Naive thymus-derived CD4-positive, alpha-beta T cell (primary cell): ENCODE measurements around the gene GMDS. TPM values are rescaled to one million over a fixed set of nuclear protein-coding genes. Genes with fewer than 3 reads are reported as not detected.

Source experiments
- ATAC-seq: fragments of 150-1000 bp; cut with Tn5 transposase; 2 replicates; pipeline ENCODE4 v1.10.0; 2021; ENCODE audit warnings: mild to moderate bottlenecking, moderate library complexity
- CTCF ChIA-PET: fragments of 350-600 bp; sonication (Branson Sonifier 250); formaldehyde crosslinking; loops from one replicate; lab custom pipeline; 2021; ENCODE audit warnings: antibody characterized with exemption; lab: Charles Lee
- POLR2A ChIA-PET: fragments of 350-600 bp; sonication (Branson Sonifier 250); formaldehyde crosslinking; loops from one replicate; lab custom pipeline; 2021; ENCODE audit warnings: antibody characterized with exemption, inconsistent platforms; lab: Charles Lee
- DNase-seq, 9 donors: peaks; one replicate each; pipeline versions ENCODE4 v3.0.0 to v3.0.0-alpha.2; 2020 to 2022; ENCODE audit warnings: mixed read lengths in 1 of 9
- H3K27ac ChIP-seq: one replicate; pipeline ENCODE4 v1.7.0; 2013; ENCODE audit warnings: mild to moderate bottlenecking, low read depth, low read length, moderate library complexity
- H3K27me3 ChIP-seq, 2 donors: one replicate each; pipeline ENCODE4 v1.7.0; 2013; ENCODE audit warnings: low read length in 2 of 2, mild to moderate bottlenecking in 2 of 2, moderate library complexity in 2 of 2; ENCODE audit not compliant: control insufficient read depth in 2 of 2, insufficient read depth in 2 of 2
- H3K36me3 ChIP-seq, 3 experiments: 1 replicate in 2 of 3; 2 replicates in 1 of 3; pipeline ENCODE4 v1.7.0; 2013; ENCODE audit warnings: low read length in 3 of 3, mild to moderate bottlenecking in 3 of 3, moderate library complexity in 1 of 3; ENCODE audit not compliant: insufficient read depth in 3 of 3, control insufficient read depth in 2 of 3
- H3K4me1 ChIP-seq, 2 donors: one replicate each; pipeline ENCODE4 v1.7.0; 2013; ENCODE audit warnings: low read length in 2 of 2, mild to moderate bottlenecking in 2 of 2, moderate library complexity in 1 of 2; ENCODE audit not compliant: control insufficient read depth in 2 of 2, insufficient read depth in 2 of 2
- H3K4me3 ChIP-seq: 2 replicates; pipeline ENCODE4 v1.7.0; 2013; ENCODE audit warnings: mild to moderate bottlenecking, low read length
- H3K9me3 ChIP-seq, 3 experiments: 1 replicate in 2 of 3; 2 replicates in 1 of 3; pipeline ENCODE4 v1.7.0; 2013; ENCODE audit warnings: low read length in 3 of 3; ENCODE audit not compliant: control insufficient read depth in 2 of 3
- H3K27ac Mint-ChIP-seq, 9 donors: one replicate each; pipeline ENCODE4 v1.8.0; 2020 to 2022; ENCODE audit warnings: mixed read lengths in 9 of 9, mild to moderate bottlenecking in 8 of 9, moderate library complexity in 5 of 9, inconsistent platforms in 2 of 9
- H3K27me3 Mint-ChIP-seq, 5 donors: one replicate each; pipeline ENCODE4 v1.8.0; 2021 to 2022; ENCODE audit warnings: mixed read lengths in 5 of 5, mild to moderate bottlenecking in 1 of 5
- H3K36me3 Mint-ChIP-seq, 5 donors: one replicate each; pipeline ENCODE4 v1.8.0; 2020 to 2022; ENCODE audit warnings: mixed read lengths in 5 of 5, mild to moderate bottlenecking in 3 of 5, inconsistent platforms in 1 of 5
- H3K4me1 Mint-ChIP-seq, 7 donors: one replicate each; pipeline ENCODE4 v1.8.0; 2020 to 2022; ENCODE audit warnings: mixed read lengths in 7 of 7, mild to moderate bottlenecking in 3 of 7, inconsistent platforms in 1 of 7
- H3K4me3 Mint-ChIP-seq, 10 donors: one replicate each; pipeline ENCODE4 v1.8.0; 2020 to 2022; ENCODE audit warnings: mild to moderate bottlenecking in 10 of 10, mixed read lengths in 10 of 10, moderate library complexity in 6 of 10, inconsistent platforms in 2 of 10
- H3K9me3 Mint-ChIP-seq, 11 donors: one replicate each; pipeline ENCODE4 v1.8.0; 2020 to 2022; ENCODE audit warnings: mixed read lengths in 11 of 11, mild to moderate bottlenecking in 4 of 11, inconsistent platforms in 1 of 11, moderate library complexity in 1 of 11
- intact Hi-C, 2 donors: fragments of 100-400 bp; cut with micrococcal nuclease; formaldehyde crosslinking; loops; one replicate each; pipeline ENCODE4 v1.15.1; 2023
- polyA plus RNA-seq, 2 donors: library from polyadenylated mRNA; unstranded; fragments of 300-500 nt; fragmentation: Illumina TruSeq; gene quantifications; one replicate each; pipeline ENCODE4 v1.2.3, GENCODE V29; 2021
- total RNA-seq, 6 experiments: library from RNA in 5 of 6; stranded (reverse) in 5 of 6; gene quantifications; 1 replicate in 5 of 6; 2 replicates in 1 of 6; pipeline ENCODE4 v1.2.3 and lab custom pipeline; 2021 to 2026

Gene GMDS
- total and polyA plus RNA-seq, 7 experiments from 2014 or later: 12.7 to 33.9 (median 18.3) TPM

DNA sequence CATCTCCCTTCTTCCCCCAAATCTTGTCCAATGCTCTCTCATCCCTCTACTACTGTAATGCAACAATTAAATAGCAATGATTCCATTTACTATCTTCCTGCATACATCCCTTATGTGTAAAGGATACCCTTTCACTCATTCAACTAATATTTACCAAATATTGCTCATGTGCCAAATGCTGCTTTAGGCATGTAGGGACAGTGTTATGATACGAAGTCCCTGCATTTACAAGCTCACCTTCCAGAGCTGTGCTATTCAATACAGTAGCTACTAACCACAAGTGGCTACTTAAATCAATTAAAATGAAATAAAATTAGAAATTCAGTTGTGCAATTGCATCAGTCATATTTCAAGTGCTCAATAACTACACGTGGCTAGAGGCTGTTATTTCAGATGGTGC is 41.1 kb downstream of the GMDS start:
- Histone ChIP-seq H3K4me1 (no peaks in the 10 kb centered on the region), H3K27ac (no peak overlapping the region), H3K4me3 (no peak overlapping the region), H3K27me3 (no peaks in the 10 kb centered on the region), H3K36me3 (no peaks in the 10 kb centered on the region), H3K9me3 (no peaks in the 10 kb centered on the region)
- peaks cover 0 to 6% (median 0%) of the 10 kb centered on the region in 7 donors for H3K4me1 Mint-ChIP-seq
- H3K4me3 Mint-ChIP-seq: no peak overlapping the region
- ChIA-PET CTCF (no interaction called here), POLR2A (no interaction called here)
- ATAC-seq: no peak
- H3K27ac Mint-ChIP-seq: no peak overlapping the region
- no peaks in the 10 kb centered on the region for H3K36me3 Mint-ChIP-seq
- intact Hi-C loops: no loop called here
- H3K9me3 Mint-ChIP-seq: no peaks in the 10 kb centered on the region
- no peaks in the 10 kb centered on the region for H3K27me3 Mint-ChIP-seq
- DNase-seq: no peak

DNA sequence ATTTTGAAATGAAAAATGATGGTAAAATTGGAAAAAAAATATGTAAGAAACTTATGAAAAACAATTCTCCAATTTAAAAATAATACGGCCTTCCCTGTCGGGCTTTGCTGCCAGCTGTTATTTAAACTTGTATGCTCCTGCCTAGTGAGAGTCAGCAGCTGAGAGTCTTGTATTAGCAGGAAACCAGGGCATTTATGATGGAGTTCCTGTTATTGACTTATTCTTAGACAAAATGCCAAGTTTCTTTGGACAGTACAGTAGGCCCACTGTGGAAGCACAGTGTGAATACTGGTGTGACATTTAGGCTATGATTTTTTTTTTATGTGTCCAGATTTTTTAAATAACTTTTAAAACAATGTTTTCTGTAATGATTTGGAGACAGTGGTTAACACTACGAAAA is 42.1 kb downstream of the GMDS start:
- no peak overlapping the region for H3K4me3 ChIP-seq
- H3K36me3 Mint-ChIP-seq: no peaks in the 10 kb centered on the region
- no peak for ATAC-seq
- H3K4me1 ChIP-seq: no peaks in the 10 kb centered on the region
- ChIA-PET CTCF (no interaction called here), POLR2A (no interaction called here)
- H3K36me3 ChIP-seq: no peaks in the 10 kb centered on the region
- H3K27ac ChIP-seq: no peak overlapping the region
- peaks cover 0 to 4% (median 0%) of the 10 kb centered on the region in 5 donors for H3K27me3 Mint-ChIP-seq
- H3K9me3 ChIP-seq: no peaks in the 10 kb centered on the region
- no peaks in the 10 kb centered on the region for H3K9me3 Mint-ChIP-seq
- no peaks in the 10 kb centered on the region for H3K27me3 ChIP-seq
- intact Hi-C loops: no loop called here
- H3K4me3 Mint-ChIP-seq: no peak overlapping the region
- H3K4me1 Mint-ChIP-seq: peaks cover 0 to 6% (median 0%) of the 10 kb centered on the region in 7 donors
- DNase-seq: no peak
- H3K27ac Mint-ChIP-seq: no peak overlapping the region

DNA sequence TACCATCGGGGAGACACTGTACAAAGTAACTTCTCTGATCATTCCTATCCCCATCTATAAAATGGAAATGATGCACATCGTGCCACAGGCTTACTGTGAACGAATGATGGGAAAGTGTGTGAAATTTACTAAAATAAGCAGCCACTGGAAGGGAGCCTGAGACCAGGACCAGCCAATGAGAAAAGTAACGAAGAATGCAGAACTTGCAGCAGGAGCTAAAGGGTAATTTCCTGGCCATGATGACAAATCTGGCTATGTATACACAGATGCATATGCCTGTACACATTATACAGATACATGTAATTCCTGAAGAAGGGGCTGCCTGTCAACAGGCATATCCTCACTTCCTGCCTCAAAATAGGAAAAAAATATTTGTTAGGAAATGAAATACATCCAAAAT is 47.4 kb downstream of the GMDS start:
- intact Hi-C loops: loop anchor here (2.0 to 10.0 kb wide), 3 partner anchors 93 to 303 kb away; no protein-coding TSS in a partner anchor
- ChIA-PET POLR2A (no interaction called here), CTCF (interaction anchor here (0.9 kb wide), 1 partner anchor 94 kb away, joined by 3 read pairs; no protein-coding TSS in a partner anchor)
- Mint-ChIP-seq H3K36me3 (peaks cover 0 to 2% (median 0%) of the 10 kb centered on the region in 5 donors), H3K4me3 (no peak overlapping the region), H3K27ac (no peak overlapping the region), H3K27me3 (peaks cover 0 to 10% (median 0%) of the 10 kb centered on the region in 5 donors), H3K9me3 (no peaks in the 10 kb centered on the region), H3K4me1 (peaks cover 0 to 4% (median 0%) of the 10 kb centered on the region in 7 donors)
- Histone ChIP-seq H3K4me3 (no peak overlapping the region), H3K27me3 (no peaks in the 10 kb centered on the region), H3K9me3 (no peaks in the 10 kb centered on the region), H3K27ac (no peak overlapping the region), H3K36me3 (no peaks in the 10 kb centered on the region), H3K4me1 (no peaks in the 10 kb centered on the region)
- ATAC-seq (no peak), DNase-seq (no peak)

DNA sequence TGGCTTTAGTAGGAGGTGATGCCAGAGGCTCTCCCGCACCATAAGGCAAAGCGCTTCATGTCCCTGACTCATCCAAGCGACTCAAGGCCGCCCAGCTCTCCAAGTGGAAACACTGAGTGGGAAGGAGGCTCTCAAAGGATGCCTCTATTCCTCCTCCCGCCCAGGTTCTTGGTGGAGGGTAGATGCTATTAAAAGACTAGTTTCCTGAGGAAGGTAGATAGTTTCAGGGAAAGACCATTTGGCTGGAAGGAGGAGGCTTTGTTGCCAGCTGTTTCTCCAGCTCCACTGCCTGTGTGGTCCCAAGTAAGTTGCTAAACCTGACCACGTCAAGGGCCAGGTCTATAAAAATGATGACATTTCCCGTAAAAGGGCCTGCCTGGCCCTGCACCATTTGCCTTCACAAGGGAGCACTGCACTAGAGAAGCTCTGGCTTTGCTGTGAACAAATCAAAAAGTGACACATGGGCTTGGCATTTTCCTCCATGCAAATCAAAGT is 48.2 kb downstream of the GMDS start:
- H3K4me1 Mint-ChIP-seq: peaks cover 0 to 4% (median 0%) of the 10 kb centered on the region in 7 donors

DNA sequence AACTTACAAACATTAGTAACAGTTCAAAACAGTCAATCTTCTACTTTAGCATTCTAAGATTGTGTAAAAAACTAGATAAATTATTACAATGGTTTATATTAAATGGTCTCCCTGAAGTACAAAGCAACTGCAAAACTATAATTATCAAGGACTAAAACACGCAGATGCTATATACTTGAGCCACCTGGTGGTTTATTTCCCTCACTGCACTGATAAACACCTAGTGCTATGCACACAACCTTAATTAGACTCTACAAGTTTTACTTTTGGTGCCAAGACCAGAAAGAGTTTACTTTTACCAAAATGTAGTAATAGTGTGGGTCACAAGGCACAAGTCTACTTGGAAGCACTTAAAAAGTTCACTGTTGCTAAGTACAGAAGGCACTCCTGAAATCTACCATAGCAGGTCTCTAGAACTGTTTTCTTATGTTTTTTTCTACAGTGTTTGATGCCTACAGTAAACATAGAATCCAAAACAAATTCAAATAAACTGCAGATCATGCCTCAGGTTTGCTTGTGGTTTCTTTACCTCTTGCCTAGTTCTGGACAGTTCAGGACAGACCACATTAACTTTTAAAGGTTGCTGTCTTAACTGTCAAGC is 49.2 kb downstream of the GMDS start:
- ChIA-PET POLR2A (no interaction called here), CTCF (interaction anchor here (0.6 to 0.7 kb wide), 2 partner anchors 125 to 498 kb away, joined by 3 read pairs; no protein-coding TSS in a partner anchor)
- Mint-ChIP-seq H3K4me1 (peaks cover 0 to 4% (median 0%) of the 10 kb centered on the region in 7 donors), H3K27ac (no peak overlapping the region), H3K27me3 (peaks cover 0 to 10% (median 0%) of the 10 kb centered on the region in 5 donors), H3K9me3 (no peaks in the 10 kb centered on the region), H3K36me3 (peaks cover 0 to 4% (median 0%) of the 10 kb centered on the region in 5 donors), H3K4me3 (no peak overlapping the region)
- peak in 6 of 9 donors; percentile 12 to 51 (median 36) for DNase-seq
- no peak overlapping the region for H3K27ac ChIP-seq
- H3K27me3 ChIP-seq: no peaks in the 10 kb centered on the region
- H3K9me3 ChIP-seq: no peaks in the 10 kb centered on the region
- no peaks in the 10 kb centered on the region for H3K4me1 ChIP-seq
- H3K4me3 ChIP-seq: no peak overlapping the region
- intact Hi-C loops: loop anchor here (1.0 to 10.0 kb wide), 9 partner anchors 91 to 672 kb away; no protein-coding TSS in a partner anchor
- no peaks in the 10 kb centered on the region for H3K36me3 ChIP-seq
- peak; percentile 77 for ATAC-seq

More for the DNA sequence above, 48.2 kb downstream of the GMDS start:
- Mint-ChIP-seq H3K27ac (no peak overlapping the region), H3K9me3 (no peaks in the 10 kb centered on the region), H3K27me3 (peaks cover 0 to 10% (median 0%) of the 10 kb centered on the region in 5 donors), H3K36me3 (peaks cover 0 to 4% (median 0%) of the 10 kb centered on the region in 5 donors), H3K4me3 (no peak overlapping the region)
- Histone ChIP-seq H3K27me3 (no peaks in the 10 kb centered on the region), H3K27ac (no peak overlapping the region), H3K9me3 (no peaks in the 10 kb centered on the region), H3K36me3 (no peaks in the 10 kb centered on the region), H3K4me3 (no peak overlapping the region), H3K4me1 (no peaks in the 10 kb centered on the region)
- POLR2A ChIA-PET: no interaction called here
- DNase-seq (no peak), ATAC-seq (no peak)
- CTCF ChIA-PET: interaction anchor here (0.9 kb wide), 1 partner anchor 93 kb away, joined by 3 read pairs; no protein-coding TSS in a partner anchor
- intact Hi-C loops: loop anchor here (2.0 to 10.0 kb wide), 3 partner anchors 92 to 302 kb away; no protein-coding TSS in a partner anchor

DNA sequence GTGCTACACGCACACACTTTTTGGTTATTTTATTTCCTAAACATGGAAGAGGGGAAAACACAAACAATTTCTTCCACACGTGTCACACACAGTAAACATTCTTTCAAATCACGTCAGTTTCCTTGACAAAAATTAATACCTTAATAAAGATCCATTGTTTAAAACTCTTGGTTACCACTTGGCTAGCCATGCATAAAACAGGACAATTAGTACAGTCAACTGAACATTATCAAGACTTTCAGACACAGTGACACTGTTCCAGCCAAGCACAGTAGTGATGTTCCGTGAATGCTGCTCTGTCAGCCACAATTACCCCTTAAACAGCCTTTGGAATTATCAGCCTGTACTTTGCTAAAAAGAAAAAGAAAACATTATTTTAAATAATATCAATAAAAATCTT is 50.8 kb downstream of the GMDS start:
- Mint-ChIP-seq H3K9me3 (no peaks in the 10 kb centered on the region), H3K4me1 (peaks cover 0 to 4% (median 0%) of the 10 kb centered on the region in 7 donors), H3K4me3 (no peak overlapping the region), H3K36me3 (peaks cover 0 to 4% (median 0%) of the 10 kb centered on the region in 5 donors), H3K27me3 (peaks cover 0 to 12% (median 0%) of the 10 kb centered on the region in 5 donors), H3K27ac (no peak overlapping the region)
- Histone ChIP-seq H3K27ac (no peak overlapping the region), H3K36me3 (no peaks in the 10 kb centered on the region), H3K9me3 (no peaks in the 10 kb centered on the region), H3K4me1 (no peaks in the 10 kb centered on the region), H3K4me3 (no peak overlapping the region), H3K27me3 (no peaks in the 10 kb centered on the region)
- ChIA-PET CTCF (interaction anchor here (1.1 kb wide), 1 partner anchor 96 kb away, joined by 3 read pairs; no protein-coding TSS in a partner anchor), POLR2A (no interaction called here)
- ATAC-seq (no peak), DNase-seq (no peak)
- intact Hi-C loops: loop anchor here in 1 of 2 donors (10.0 kb wide), 1 partner anchor 300 kb away; no protein-coding TSS in a partner anchor
